Esophagus muscularis mucosa (tissue), 4 donors: Measurements from ENCODE around the gene PSMB2. TPM values are rescaled to one million over a fixed set of nuclear protein-coding genes. Genes with fewer than 3 reads are reported as not detected.
"Not testable (repeated sequence)": the region's sequence is repeated elsewhere in the genome, so short reads cannot be mapped to it uniquely, and the experiment has no call there.

Experiments used
- DNase-seq: peaks from one replicate; pipeline ENCODE4 v3.0.0-alpha.2; 2017; ENCODE audit errors: extremely low spot score
- H3K27ac ChIP-seq, 4 donors: fragments of 200-600 bp; sonication (generic); replicated peaks in 1 of 4; 1 replicate in 3 of 4; 2 replicates in 1 of 4; pipeline ENCODE4 v1.5.1; 2016 to 2019; ENCODE audit warnings: mild to moderate bottlenecking in 1 of 4
- H3K27me3 ChIP-seq, 4 donors: fragments of 200-600 bp; sonication (generic); one replicate each; pipeline versions ENCODE4 v1.5.1 to v1.6.0; 2016 to 2019
- H3K36me3 ChIP-seq, 4 donors: fragments of 200-600 bp; sonication (generic); one replicate each; pipeline ENCODE4 v1.5.1; 2016 to 2019
- H3K4me1 ChIP-seq, 4 donors: fragments of 200-600 bp; sonication (generic); one replicate each; pipeline ENCODE4 v1.5.1; 2016 to 2019
- H3K4me3 ChIP-seq, 4 donors: fragments of 200-600 bp; sonication (generic); 1 replicate in 2 of 4; 2 replicates in 2 of 4; pipeline ENCODE4 v1.5.1; 2016 to 2019; ENCODE audit warnings: mild to moderate bottlenecking in 4 of 4, moderate library complexity in 1 of 4
- H3K9me3 ChIP-seq, 4 donors: fragments of 200-600 bp; sonication (generic); 1 replicate in 3 of 4; 2 replicates in 1 of 4; pipeline ENCODE4 v1.5.1; 2016 to 2019
- EP300 ChIP-seq: sonication (generic); formaldehyde crosslinking; IDR thresholded peaks from one replicate; pipeline ENCODE4 v1.6.1; 2017; ENCODE audit warnings: antibody characterized with exemption
- POLR2A ChIP-seq: fragments of 450-650 bp; IDR thresholded peaks from one replicate; pipeline ENCODE4 v1.6.1; 2017; ENCODE audit warnings: antibody characterized with exemption, moderate library complexity, mild to moderate bottlenecking, low read depth
- POLR2AphosphoS5 ChIP-seq, 2 donors: sonication (generic); formaldehyde crosslinking; IDR thresholded peaks; one replicate each; pipeline ENCODE4 v1.6.1; 2017; ENCODE audit warnings: antibody characterized with exemption in 2 of 2
- WGBS: methylation state at CpG from one replicate; pipeline ENCODE4 v1.1.5; 2018; 5-methylcytosine and 5-hydroxymethylcytosine counted together
- intact Hi-C: fragments of 100-400 bp; cut with DNase I; formaldehyde crosslinking; loops from one replicate; pipeline ENCODE4 v1.15.1; 2023
- total RNA-seq, 4 donors: library from RNA; depleted of rRNA; stranded (reverse); fragments of >200 nt; gene quantifications; one replicate each; pipeline versions ENCODE4 v1.1.0 to v1.2.1, GENCODE V29; 2016
- TF ChIP-seq, protein P1 (sequence below), 3 experiments: fragments of 200-600 bp in 2 of 3; fragments of 450-650 bp in 1 of 3; sonication (generic) in 2 of 3; IDR thresholded peaks; one replicate each; pipeline ENCODE4 v1.5.1; 2017 to 2019; ENCODE audit warnings: antibody characterized with exemption in 3 of 3, mild to moderate bottlenecking in 2 of 3, moderate library complexity in 1 of 3

PSMB2 gene
- total RNA-seq = 10 to 100 TPM; 30.3 to 40.5 (median 32.4) TPM

DNA sequence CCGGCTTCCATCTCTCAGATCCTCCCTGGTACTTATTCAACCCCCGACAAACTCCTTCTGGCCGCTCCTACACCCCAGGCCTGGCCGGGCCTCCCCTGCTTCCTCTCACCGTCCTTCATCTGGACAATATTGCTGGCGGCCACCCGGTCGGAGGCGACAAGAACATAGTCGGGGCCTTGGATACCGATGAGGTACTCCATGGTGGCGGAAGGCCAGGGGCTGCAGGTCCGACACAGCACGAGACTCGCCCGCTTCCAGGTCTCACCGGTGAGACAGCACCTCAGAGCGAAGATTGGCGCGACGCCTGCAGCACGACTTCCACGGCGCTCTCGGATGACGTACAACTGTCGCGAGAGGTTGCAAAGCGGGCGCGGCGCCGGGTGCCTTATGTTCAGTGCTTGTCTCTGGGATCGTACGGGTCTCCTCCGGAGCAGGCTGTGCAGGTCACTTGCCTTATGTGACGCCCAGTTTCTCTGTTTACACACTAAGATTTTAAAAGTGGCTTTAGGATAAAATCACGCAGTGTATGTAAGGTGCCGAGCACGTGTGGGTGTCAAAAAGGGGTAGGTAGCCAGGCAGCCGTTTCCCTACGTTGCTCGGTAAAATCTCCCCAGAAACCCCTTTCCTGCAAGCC lies at the start of gene PSMB2:
TSS of gene PSMB2 (minus strand) at position 294 of the 634 bp plus-strand sequence. CDS start at position 200, 94 bp downstream.
- no peaks in the 10 kb centered on the region for H3K9me3 ChIP-seq
- no peaks in the 10 kb centered on the region for H3K36me3 ChIP-seq
- DNase-seq = peak; percentile 99
- H3K4me3 ChIP-seq = peak within 1 kb of the TSS; percentile 83 to 92 (median 86)
- peaks cover 0 to 18% (median 0%) of the 10 kb centered on the region in 4 donors for H3K27me3 ChIP-seq
- peak; percentile 50 for TF ChIP-seq POLR2A
- TF ChIP-seq, protein P1, sequence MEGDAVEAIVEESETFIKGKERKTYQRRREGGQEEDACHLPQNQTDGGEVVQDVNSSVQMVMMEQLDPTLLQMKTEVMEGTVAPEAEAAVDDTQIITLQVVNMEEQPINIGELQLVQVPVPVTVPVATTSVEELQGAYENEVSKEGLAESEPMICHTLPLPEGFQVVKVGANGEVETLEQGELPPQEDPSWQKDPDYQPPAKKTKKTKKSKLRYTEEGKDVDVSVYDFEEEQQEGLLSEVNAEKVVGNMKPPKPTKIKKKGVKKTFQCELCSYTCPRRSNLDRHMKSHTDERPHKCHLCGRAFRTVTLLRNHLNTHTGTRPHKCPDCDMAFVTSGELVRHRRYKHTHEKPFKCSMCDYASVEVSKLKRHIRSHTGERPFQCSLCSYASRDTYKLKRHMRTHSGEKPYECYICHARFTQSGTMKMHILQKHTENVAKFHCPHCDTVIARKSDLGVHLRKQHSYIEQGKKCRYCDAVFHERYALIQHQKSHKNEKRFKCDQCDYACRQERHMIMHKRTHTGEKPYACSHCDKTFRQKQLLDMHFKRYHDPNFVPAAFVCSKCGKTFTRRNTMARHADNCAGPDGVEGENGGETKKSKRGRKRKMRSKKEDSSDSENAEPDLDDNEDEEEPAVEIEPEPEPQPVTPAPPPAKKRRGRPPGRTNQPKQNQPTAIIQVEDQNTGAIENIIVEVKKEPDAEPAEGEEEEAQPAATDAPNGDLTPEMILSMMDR (IDR thresholded peaks at IDR 0.05) = no peak
- TF ChIP-seq EP300 = no peak
- peak; percentile 94 to 96 for TF ChIP-seq POLR2AphosphoS5 (IDR thresholded peaks at IDR 0.05)
- WGBS = under 1% methylated on average over 26 of the region's 43 CpGs
- H3K4me1 ChIP-seq = peaks cover 29 to 50% (median 47%) of the 10 kb centered on the region in 4 donors
- intact Hi-C loops = loop anchor here (5.0 kb wide), 2 partner anchors 76 to 79 kb away; partner anchors contain the start of gene C1orf216
- peak within 1 kb of the TSS; percentile 89 to 95 (median 92) for H3K27ac ChIP-seq

GRCh38 chr1:35691080-35691479 lies 49.8 kb upstream of the PSMB2 start:
- Histone ChIP-seq H3K27me3 (peaks cover 0 to 19% (median 0%) of the 10 kb centered on the region in 4 donors), H3K36me3 (no peaks in the 10 kb centered on the region), H3K4me3 (no peak overlapping the region), H3K4me1 (no peaks in the 10 kb centered on the region), H3K27ac (no peak overlapping the region), H3K9me3 (no peaks in the 10 kb centered on the region)
- no peak for DNase-seq
- TF ChIP-seq EP300 (no peak), POLR2A (no peak), POLR2AphosphoS5 (IDR thresholded peaks at IDR 0.05) (no peak)
- TF ChIP-seq, protein P1 (IDR thresholded peaks at IDR 0.05) = no peak
- WGBS = 47% methylated on average over 9 of the region's 9 CpGs
- intact Hi-C loops = no loop called here

- H3K4me3 ChIP-seq, H3K27ac ChIP-seq, H3K4me1 ChIP-seq, H3K27me3 ChIP-seq, DNase-seq, intact Hi-C loops, H3K9me3 ChIP-seq, H3K36me3 ChIP-seq: not testable (repeated sequence)
- 86% methylated on average over 4 of the region's 4 CpGs for WGBS
These were observed 48.8 kb upstream of the PSMB2 start for GRCh38 chr1:35690103-35690502.

GRCh38 chr1:35688161-35688560 lies 46.8 kb upstream of the PSMB2 start:
- no peak overlapping the region for H3K27ac ChIP-seq
- peaks cover 0 to 8% (median 0%) of the 10 kb centered on the region in 4 donors for H3K27me3 ChIP-seq
- H3K36me3 ChIP-seq = no peaks in the 10 kb centered on the region
- H3K4me3 ChIP-seq = no peak overlapping the region
- intact Hi-C loops = no loop called here
- TF ChIP-seq POLR2A = no peak
- no peak for TF ChIP-seq POLR2AphosphoS5 (IDR thresholded peaks at IDR 0.05)
- TF ChIP-seq EP300 = no peak
- TF ChIP-seq, protein P1 (IDR thresholded peaks at IDR 0.05) = no peak
- H3K4me1 ChIP-seq = no peaks in the 10 kb centered on the region
- 88% methylated on average over 5 of the region's 5 CpGs for WGBS
- no peaks in the 10 kb centered on the region for H3K9me3 ChIP-seq
- no peak for DNase-seq

DNA sequence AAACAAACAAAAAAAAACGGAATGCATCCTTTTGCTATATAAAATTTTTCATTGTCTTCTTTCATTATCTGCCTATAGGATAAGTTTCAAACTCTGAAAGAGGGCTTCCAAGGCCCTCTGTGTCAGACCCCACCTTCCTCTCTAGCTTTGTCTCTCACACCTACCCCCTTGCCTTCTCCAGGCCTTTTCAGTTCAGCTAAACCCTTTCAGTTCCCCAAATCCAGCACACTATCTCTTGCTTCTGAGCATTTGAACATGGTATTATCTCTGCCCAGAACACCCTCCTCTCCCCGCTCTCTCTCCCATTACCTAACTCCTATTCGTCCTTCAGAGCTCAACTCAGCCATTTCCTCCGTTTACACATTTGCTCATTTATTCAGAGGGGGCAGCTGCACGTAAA lies 41.7 kb upstream of the PSMB2 start:
- Histone ChIP-seq H3K27ac (no peak overlapping the region), H3K36me3 (no peaks in the 10 kb centered on the region), H3K9me3 (no peaks in the 10 kb centered on the region), H3K4me3 (no peak overlapping the region), H3K4me1 (no peaks in the 10 kb centered on the region), H3K27me3 (peaks cover 0 to 19% (median 0%) of the 10 kb centered on the region in 4 donors)
- no peak for DNase-seq
- intact Hi-C loops = no loop called here
- 56% methylated on average over 5 of the region's 5 CpGs for WGBS
- TF ChIP-seq POLR2AphosphoS5 (IDR thresholded peaks at IDR 0.05) (no peak), EP300 (no peak), POLR2A (no peak)
- TF ChIP-seq, protein P1 (IDR thresholded peaks at IDR 0.05) = no peak
